AG20443 (cell line): Measurements from ENCODE around the gene TMEM117.

ENCODE experiments used
- DNase-seq: peaks from one replicate; pipeline ENCODE4 v3.0.0; 2012; ENCODE audit warnings: low spot score, mixed read lengths

Gene TMEM117

DNA sequence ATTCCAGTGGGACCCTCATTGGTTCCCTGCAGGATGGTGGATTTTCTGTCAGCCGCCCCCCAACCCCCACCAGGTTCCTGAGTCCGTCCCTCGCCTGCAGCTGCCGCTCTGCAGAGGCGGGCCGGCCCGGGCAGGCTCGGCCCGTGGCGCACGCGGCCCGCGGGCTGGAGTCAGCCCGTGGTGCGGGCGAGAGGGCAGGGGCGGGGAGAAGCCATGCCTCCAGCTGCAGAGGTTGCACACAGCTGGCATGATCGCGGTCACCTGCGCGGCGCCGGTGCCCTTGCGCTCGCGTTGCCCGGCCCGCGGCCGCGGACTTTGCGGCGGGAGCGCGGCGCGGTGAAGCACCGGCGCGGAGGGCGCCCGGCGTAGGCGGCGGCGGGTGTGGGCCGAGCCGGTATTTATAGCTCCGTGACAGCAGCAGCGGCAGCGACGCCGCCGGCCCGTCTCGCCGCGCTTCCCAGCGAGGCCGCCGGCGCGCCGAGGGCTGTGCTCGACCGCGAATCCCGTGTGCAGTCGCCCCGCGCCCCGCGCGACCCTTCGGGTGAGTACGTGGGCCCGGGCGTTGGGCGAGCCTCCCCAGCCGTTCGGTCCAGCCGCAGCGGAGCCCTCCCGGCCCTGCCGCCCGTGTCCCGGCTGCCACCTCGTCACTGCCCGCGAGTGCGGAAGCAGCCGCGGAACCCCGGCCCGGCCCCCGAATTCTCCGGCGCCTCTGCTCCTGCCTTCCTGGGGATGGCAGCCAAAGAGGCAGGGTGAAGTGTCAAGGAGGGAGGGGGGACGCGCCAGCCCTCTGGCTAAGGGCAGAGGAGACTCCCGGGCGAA is at the start of gene TMEM117:
Gene TMEM117, plus strand, starts transcription at position 426 of the 819 bp plus-strand sequence.
- DNase-seq, result peak; percentile 89

DNA sequence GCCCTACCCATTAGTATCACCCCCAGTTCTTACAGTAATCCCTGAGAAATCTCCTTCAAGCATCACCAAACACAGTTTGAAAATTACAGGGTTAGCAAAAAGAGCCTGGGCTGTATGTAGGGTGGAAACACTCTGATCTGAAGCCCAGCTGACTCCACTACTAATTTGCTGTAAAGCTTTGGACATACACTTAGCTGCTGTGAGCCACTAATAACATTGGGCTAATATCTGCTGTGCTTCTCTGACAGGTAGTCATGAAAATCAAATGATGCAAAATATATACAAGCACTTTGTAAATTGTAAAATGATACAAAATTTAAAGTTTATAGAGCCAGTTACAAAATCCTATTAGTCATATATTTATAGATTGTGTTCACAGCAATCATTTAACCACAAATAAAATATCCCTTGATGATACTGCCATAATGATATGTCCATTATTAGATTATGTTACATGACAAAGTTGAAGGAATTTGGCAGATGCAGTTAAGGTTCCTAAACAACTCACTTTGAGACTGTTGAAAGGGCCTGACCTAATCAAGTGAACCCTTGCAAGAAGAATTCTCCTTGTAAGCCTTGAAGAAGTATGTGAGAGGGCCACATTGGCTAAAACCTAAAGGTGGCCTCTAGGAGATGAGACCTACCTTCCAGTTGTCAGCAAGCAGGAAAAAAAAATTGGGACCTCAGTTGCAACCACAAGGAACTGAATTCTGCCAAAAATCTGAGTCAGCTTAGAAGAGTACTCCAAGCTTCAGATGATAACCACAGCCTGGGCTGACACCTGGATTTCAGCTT is 48.8 kb upstream of the TMEM117 start:
- no peak for DNase-seq

DNA sequence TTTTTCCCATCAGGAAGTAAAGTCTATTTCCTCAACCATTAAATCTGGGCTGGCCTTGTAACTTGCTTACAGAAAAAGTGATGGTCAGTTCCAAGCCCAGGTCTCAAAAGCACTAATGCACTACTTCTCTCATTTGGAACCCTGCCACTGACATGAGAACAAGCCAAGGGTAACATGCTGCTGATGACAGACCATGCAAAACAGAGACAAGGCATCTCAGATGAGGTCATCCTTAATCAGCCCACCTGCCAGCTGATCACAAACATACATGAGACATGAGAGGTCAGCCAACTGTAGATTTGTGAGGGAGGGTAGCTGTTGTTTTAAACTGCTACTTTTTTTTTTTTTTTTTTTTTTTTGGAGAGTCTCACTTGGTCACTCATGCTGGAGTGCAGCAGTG is 45.9 kb upstream of the TMEM117 start:
- DNase-seq, result no peak

DNA sequence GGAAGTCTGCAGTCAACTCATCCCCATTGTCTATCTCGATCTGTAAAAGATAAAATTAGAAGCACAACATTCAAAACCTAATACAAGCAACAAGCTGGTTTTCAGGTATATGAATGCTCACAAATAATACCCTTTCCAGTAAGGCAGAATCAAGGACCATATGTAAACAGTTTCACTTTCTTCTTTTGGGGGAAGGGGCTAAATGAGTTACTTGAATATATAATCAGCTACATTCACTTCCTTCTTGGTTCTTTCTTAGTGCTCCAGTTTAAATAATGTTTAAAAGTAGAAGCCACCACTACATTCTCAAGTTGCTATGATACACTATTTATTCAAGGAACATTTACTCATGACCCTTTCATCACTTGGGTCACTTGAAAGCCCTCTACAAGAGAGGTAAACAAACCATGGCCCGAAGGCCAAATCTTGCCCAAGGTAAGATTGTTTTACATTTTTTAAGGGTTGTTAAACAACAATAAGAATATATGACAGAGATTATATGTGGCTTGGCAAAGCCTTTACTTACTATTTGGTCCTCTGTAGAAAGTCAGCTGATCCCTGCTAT is 40.1 kb upstream of the TMEM117 start:
- DNase-seq, result no peak

DNA sequence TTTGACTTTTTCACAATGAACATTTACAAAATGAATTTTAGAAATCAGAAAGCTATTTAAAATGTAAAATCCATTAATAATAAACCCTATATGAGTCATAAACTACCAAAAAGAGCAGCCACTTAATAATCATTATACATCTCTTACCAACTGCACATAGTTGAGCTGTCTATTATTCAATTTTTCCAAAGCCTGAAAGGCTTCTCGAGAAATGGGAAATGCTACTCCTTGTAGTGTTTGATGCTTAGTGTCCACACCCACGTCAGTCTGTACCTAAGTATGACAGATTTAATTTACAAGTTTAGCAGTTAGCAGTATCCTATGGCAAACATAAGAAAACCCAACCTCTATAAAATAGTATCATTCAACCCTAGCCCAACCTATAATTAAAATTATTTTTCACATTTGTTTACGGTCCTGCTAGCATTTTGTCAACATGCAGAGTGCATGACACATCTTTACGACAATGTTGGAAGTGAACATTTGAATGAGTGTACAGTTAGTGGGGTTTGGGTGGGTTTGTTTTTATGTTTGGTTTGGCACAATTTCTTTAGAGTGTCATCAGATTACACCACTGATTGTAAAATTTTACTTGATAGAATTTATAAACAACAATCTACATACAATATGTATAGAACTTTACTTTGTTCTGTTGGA is 38.2 kb upstream of the TMEM117 start:
- DNase-seq, result no peak

DNA sequence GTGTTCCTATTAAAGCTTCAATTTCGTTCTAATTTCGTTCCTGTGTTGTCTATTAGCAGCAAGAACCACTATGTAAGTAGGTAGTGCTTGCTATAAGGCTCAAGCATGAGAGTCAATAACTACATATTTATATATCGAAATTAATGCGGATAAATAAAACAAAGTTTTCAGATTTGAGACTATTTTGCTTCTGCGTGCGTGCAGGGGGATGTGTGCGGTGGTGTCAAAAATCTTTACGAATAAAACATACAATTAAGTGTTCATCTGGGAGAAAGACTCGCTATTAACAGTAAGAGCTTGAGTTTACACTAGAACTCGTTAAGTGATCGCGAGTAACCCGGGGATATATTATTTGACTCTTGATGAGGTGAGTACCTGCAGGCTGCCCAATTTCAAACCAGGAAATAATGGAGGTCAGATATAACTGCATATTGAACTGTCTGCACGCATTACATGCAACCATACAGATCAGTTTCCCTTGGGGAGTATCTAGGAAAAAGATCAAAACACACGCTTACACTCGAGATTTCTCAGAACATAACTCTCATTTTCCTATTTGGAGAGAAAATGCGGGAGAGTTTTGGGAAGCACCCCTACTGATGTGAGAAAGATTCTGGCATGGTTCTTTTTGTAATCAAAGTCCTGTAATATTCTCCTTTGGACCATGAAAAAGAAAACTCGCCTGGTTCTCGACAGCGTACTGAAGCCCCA is 30.6 kb upstream of the TMEM117 start:
- DNase-seq, result no peak

DNA sequence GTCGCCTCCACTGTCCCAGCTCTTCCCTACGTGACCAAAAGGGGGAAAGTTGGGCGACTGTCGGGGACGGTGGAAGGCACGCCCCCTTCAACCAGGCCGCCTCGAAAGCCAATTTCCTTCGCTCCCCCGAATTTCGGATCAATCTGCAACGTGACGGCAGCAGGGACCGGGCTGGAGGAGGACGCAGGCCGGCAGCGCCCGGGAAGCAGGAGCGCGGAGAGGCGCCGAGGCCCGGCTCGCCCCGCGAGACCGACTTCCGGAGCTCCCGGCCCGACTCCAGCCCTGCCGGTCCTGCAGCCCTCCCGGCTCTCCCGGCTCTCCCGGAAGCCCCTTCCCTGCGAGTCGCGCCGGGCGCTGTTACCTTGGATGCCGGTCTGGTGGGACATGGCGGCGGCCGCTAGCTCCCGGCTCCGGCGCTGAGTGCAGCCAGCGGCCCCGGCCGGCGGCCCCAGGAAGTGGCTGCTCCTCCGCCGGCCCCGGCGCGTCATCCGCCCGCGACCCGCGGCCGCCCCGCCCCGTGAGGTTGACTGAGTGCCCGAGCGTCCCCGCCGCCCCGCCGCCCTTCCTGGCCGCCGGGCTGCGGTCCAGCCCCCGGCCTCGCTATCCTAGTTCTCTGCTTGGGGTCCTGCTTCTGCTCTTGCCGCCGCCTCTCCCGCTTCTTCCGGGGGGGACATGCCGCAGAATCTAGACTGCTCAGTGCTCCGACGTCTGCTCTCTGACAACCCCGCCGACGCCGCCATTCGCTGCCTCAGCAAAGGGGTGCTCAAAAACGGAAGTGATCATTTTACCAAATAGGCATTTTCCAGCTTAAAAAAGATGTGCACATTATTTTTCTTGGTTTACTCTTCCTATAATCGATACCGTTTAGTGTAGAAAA is 29.8 kb upstream of the TMEM117 start, which contains the start of gene TWF1:
Gene TWF1, minus strand, starts transcription at position 458 of the 877 bp plus-strand sequence. Its CDS starts 72 bp downstream, at position 386.
- peak; percentile 97 for DNase-seq

DNA sequence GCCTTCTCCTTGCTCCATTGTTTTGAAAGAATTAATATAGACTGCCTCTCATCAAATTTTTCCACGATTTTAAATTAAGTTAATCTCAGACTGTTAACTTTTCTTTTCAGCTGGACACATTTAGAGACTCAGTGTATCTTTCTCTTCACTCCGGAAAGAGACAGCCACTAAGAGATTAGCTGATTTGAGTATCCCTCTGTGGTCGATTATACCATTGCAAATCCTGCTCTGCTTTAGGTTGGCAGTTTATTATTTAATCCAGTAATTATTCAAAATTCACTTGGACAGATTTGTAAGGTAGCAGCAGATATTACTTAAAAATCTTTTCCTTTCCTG is 29.2 kb upstream of the TMEM117 start:
- DNase-seq, result no peak

DNA sequence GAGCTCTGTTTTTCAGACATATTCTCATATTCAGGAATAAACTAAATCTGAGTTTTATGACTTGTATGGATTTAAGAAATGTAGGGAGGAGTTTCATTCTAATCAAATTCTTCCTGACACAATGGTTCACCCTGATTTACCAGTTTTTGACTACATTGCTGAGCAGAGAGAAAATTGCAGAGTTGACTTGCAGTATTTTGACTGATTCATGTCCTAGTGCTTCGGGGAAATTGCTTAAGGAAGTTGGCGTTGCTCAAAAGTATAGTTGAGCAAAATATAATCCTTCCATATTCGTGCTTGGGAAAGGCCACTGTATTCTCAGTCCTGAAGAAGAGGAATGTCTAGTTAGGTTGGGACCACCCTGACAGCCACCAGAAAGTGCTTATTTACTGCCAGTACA is 28.5 kb upstream of the TMEM117 start:
- no peak for DNase-seq

DNA sequence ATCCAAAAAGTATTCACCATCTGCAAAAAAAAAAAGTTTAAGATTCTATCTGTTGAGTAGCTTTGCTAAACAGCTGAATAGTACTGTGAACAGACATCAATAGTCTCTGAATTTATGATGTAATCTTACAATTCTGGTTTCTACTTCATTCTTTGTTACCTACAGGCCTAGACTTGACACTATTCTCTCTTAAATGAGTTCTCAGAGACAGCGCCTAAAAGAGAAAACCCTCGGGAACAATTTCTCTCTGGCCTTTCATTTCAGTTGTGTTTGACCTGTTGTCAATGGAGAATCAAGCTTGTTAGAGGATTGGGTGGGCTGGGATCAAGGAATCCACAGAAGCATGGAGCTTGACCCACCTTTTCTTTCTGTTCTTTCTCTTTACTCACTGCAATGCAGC is 23.8 kb upstream of the TMEM117 start:
- no peak for DNase-seq

DNA sequence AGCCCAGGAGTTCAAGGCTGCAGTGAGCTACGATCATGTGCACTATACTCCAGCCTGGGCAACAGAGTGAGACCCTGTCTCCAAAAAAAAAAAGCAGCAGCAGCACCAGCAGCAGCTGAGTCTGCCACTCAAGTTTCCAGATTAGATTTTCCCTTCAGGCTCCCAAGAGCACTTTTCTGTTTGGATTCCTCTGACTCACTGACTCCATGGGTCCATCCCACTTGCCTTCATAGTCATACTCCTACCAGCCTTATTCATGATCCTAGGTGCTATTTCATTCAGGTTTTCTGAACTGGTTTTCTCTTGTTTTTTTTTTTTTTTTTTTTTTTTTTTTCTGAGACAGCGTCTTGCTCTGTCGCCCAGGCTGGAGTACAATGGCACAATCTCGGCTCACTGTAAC is 23.0 kb upstream of the TMEM117 start:
- no peak for DNase-seq

DNA sequence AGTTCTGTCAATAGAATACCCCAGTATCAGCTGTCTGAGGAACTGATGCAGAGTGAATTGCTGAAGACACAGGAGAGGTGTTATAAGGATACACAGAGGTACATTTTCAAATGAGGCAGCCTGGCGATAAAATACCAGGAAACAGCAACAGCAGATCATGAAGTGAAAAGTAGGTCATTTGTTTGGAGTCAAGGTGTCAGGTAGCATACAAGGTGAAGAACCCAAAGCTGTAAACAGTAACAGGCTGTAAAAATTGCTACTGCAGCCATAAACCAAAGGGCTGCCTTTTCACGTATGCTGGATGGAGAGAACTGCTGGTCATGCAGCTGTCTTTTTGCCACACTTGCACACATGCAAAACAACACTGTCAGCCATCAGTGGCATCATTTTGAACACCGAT is 20.5 kb upstream of the TMEM117 start:
- DNase-seq, result no peak

DNA sequence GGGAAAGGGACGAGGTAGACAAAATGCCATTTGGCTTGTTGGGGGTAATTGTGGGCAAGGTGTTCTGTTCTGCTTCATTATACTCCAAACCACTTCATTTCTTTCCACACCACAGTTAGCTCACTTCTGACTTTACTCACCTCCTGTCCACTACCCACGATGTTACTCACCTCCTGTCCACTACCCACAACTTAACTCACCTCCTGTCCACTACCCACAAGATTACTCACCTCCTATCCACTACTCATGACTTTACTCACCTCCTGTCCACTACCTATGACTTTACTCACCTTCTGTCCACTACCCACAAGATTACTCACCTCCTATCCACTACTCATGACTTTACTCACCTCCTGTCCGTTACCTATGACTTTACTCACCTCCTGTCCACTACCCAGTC is 19.7 kb upstream of the TMEM117 start:
- no peak for DNase-seq

DNA sequence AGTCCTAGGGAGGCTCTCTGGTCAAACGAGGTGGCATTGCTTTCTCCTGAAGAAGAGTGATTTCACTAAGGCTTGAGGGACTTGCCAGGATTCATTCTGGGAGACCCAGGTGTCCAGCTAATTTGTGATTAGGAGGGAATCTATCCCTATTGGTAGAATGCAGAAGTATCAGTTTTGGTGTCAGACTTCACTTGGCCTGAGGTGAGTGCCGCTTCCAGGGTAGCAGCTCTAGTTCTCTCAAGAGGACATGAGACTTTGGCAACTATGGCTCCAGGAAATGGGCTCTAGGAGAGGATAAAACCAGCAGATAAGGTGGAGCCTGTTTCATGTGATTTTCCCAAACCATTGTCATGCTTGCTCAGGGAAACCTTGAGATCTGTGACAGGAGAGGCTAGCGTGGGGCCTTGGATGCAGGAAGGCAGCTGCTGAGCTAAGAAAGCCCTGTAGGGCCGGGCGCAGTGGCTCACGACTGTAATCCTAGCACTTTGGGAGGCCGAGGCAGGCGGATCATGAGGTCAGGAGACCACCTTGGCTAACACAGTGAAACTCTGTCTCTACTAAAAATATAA is 11.6 kb upstream of the TMEM117 start:
- DNase-seq, result no peak

DNA sequence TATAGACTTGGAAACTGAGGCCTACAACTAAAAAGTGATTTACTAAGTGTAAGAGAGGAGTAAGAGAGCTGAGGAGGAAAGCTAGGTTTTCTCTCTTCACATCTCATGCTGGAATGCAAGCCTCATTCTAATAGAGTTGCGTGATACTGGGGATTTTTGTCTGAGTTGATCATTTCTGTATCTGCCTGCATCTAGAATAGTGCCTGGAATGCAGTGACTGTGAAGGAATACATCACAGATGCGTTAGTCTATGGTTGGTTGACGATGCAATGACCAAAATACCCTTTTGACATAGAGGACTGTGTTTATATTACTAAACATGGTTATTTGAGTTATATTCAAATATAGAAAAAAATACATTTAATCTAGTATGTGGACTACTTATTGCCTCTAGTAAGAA is 9.2 kb upstream of the TMEM117 start:
- DNase-seq, result peak; percentile 10

DNA sequence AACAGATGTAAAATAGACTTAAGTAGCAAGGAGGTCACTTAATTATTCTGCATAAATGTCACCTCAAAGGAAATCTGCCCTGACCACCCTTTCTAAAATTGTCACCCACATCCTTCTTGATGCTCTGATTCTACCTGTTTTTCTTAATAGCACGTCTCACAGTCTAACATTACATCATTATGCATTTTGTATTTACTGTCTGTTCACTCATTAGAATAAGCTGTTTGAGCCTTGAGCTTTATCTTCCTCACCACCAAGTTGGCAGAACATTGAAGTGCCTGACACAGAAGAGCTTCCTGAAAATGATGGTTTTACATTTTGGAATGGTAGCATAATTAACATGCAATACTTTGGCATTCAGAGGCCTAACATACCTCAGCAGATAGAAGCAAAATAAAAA is 8.8 kb upstream of the TMEM117 start:
- no peak for DNase-seq

DNA sequence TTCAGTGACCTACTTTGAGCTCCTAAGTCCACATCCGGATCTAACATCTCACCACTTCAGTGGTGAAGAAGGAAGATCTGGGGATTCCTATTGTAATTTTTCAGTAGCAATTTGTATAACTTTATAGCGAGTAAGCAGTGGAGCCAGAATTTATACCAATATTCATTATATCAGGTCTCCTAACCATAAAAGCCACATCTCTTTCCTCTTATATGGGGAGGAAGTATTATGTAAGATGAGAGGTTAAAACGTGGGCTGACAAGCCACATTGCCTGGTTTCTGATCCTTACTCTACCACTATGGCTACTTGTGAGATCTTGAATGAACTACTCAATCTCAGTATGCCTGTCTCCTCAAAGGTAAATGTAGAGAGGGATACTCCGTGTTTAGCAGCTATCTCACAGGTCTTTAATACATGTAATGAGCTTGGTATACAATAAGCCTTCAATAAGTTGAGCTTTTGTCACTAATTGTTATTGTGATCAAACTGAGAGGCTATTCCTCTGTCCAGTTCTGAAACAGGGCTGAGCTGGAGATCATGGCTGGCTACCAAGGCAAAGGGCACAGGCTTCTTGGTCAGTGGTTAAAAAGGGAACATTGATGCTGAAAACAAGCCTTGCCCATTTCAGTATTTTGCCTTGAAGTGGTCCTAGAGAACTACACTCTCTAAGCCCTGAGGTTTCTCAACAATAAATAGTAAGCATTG is 3.3 kb upstream of the TMEM117 start:
- no peak for DNase-seq

DNA sequence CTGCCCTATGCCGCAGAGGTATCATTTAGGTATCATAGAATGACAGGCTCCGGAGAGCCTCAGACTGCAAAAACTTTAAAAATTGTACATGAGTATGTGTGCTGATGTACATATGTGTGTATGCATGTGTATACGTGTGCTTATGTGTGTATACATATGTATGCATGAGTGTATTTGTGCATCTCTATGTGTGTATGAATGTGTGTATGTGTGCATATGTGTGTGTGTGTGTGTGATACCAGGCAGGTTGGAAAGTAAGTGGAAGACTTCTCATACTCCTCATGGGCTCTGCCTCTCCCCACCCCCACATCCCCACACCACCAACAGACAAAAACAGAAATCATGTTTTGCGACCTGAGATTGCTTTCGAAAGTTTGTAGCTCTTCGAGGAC is 621 bp upstream of the TMEM117 start:
- DNase-seq, result no peak

DNA sequence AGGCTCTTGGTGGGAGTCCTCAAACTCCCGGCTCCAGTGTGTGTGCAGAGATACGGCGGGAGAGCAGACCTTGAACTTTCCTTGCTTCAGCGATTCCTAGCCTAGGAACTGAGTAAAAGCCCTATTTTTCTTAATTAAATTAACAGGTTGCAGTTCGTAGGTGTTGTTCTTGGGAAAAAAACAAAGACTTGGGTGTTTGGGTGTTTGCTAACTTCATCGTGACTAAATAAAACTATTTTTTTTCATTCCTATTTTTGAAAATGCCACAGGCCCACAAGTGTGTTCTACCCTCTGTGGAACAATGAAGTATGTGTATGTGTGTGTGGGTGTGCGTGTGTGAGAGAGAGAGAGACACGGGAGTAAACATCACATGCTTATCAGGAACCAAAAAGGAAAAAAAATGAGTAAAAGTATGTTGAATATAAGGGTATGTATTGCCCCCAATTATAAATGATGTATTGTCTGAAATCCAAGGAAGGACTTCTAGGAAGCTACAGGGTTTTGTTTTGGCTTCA is 651 bp downstream of the TMEM117 start:
- DNase-seq, result no peak

DNA sequence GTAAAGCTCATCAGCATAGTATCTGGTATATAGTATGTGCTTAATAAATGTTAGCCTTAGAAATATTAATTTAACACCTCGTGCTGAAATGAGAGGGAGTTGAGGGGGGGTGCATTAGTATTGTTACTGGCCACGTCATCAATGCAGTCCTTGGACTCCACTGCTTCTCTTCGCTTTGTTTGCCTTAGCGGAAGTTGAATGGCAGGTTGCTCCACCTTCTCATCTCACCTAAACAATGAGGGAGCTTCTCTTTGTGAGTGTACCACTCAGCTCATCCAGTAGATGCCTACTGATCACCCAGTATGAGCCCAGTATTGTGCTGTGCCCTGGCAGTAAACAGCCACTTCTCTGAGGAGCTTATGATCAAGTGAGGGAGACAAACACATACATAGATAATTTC is 4.5 kb downstream of the TMEM117 start:
- DNase-seq, result no peak
